Measurements from ENCODE around the gene OR6P1. TPM values are rescaled to one million over a fixed set of nuclear protein-coding genes. Genes with fewer than 3 reads are reported as not detected.

The OR6P1 gene
- not detected for total RNA-seq

- Histone ChIP-seq H3K27me3 (no peaks in the 10 kb centered on the region), H3K4me3 (no peak within 1 kb of the TSS), H3K4me1 (no peaks in the 10 kb centered on the region), H3K27ac (no peak within 1 kb of the TSS), H3K9me3 (no peaks in the 10 kb centered on the region), H3K36me3 (no peaks in the 10 kb centered on the region)
- intact Hi-C loops (cut with DNase I; ENCODE audit: low total_unique reads) (no loop called here), in situ Hi-C loops (cut with MboI; ENCODE audit: low pct_ligation_motif_present in 1 of 4, low pct_unique_long_range_greater_than_20kb in 1 of 4, low sequenced_read_pairs in 3 of 4) (no loop called here)
- DNase-seq = no peak
- TF ChIP-seq, protein P1, sequence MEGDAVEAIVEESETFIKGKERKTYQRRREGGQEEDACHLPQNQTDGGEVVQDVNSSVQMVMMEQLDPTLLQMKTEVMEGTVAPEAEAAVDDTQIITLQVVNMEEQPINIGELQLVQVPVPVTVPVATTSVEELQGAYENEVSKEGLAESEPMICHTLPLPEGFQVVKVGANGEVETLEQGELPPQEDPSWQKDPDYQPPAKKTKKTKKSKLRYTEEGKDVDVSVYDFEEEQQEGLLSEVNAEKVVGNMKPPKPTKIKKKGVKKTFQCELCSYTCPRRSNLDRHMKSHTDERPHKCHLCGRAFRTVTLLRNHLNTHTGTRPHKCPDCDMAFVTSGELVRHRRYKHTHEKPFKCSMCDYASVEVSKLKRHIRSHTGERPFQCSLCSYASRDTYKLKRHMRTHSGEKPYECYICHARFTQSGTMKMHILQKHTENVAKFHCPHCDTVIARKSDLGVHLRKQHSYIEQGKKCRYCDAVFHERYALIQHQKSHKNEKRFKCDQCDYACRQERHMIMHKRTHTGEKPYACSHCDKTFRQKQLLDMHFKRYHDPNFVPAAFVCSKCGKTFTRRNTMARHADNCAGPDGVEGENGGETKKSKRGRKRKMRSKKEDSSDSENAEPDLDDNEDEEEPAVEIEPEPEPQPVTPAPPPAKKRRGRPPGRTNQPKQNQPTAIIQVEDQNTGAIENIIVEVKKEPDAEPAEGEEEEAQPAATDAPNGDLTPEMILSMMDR (IDR thresholded peaks at IDR 0.05) = no peak
- no peak for TF ChIP-seq EP300 (IDR thresholded peaks at IDR 0.05; ENCODE audit: low read depth)
- no peak for TF ChIP-seq POLR2A (IDR thresholded peaks at IDR 0.05)
- TF ChIP-seq POLR2AphosphoS5 (IDR thresholded peaks at IDR 0.05) = no peak
- WGBS, 2 donors (ENCODE audit: low coverage in 1 of 2) = 70 to 92% methylated on average over 2 to 3 of the region's 3 CpGs
These were observed at the start of gene OR6P1 for GRCh38 chr1:158570480-158570879. Gene OR6P1 (minus strand): TSS chr1:158570580. CDS start chr1:158563604, 6,976 bp downstream.

DNA sequence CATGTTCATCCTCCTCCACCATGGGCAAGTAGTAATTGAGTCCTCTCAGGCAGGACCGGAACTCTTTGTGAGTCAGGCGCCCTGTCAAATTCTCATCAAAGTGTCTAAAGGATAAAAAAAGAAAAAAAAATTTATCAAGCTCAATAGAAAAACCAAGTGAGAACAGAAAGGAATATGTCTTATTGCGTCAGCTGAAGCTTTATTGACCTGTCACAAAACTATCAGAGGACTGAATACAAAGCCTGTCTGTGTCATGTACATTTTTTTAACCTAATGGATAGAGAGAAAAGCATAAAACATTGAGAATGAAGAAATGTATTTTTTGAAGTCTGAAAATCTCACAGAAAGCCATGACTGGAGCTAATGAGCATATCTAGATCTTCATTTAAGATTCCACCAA, 43.4 kb upstream of the OR6P1 start:
- H3K4me1 ChIP-seq = no peaks in the 10 kb centered on the region
- in situ Hi-C loops (cut with MboI; ENCODE audit: low pct_ligation_motif_present in 1 of 4, low pct_unique_long_range_greater_than_20kb in 1 of 4, low sequenced_read_pairs in 3 of 4) = no loop called here
- no peaks in the 10 kb centered on the region for H3K36me3 ChIP-seq
- intact Hi-C loops (cut with DNase I; ENCODE audit: low total_unique reads) = no loop called here
- H3K27ac ChIP-seq = no peak overlapping the region
- WGBS, 2 donors (ENCODE audit: low coverage in 1 of 2) = 88 to 92% methylated on average over 3 of the region's 3 CpGs
- no peak for DNase-seq
- H3K27me3 ChIP-seq = no peaks in the 10 kb centered on the region
- TF ChIP-seq POLR2AphosphoS5 (IDR thresholded peaks at IDR 0.05) (no peak), POLR2A (IDR thresholded peaks at IDR 0.05) (no peak), EP300 (IDR thresholded peaks at IDR 0.05; ENCODE audit: low read depth) (no peak)
- TF ChIP-seq, protein P1 (IDR thresholded peaks at IDR 0.05) = no peak
- H3K9me3 ChIP-seq = no peaks in the 10 kb centered on the region
- H3K4me3 ChIP-seq = no peak overlapping the region

GRCh38 chr1:158611916-158612315, 41.5 kb upstream of the OR6P1 start:
- Histone ChIP-seq H3K4me1 (no peaks in the 10 kb centered on the region), H3K36me3 (no peaks in the 10 kb centered on the region), H3K4me3 (no peak overlapping the region), H3K27ac (no peak overlapping the region), H3K9me3 (no peaks in the 10 kb centered on the region), H3K27me3 (no peaks in the 10 kb centered on the region)
- no peak for DNase-seq
- 48 to 58% methylated on average over 3 of the region's 3 CpGs for WGBS, 2 donors (ENCODE audit: low coverage in 1 of 2)
- in situ Hi-C loops (cut with MboI; ENCODE audit: low pct_ligation_motif_present in 1 of 4, low pct_unique_long_range_greater_than_20kb in 1 of 4, low sequenced_read_pairs in 3 of 4) = no loop called here
- TF ChIP-seq EP300 (IDR thresholded peaks at IDR 0.05; ENCODE audit: low read depth) (no peak), POLR2A (IDR thresholded peaks at IDR 0.05) (no peak), POLR2AphosphoS5 (IDR thresholded peaks at IDR 0.05) (no peak)
- TF ChIP-seq, protein P1 (IDR thresholded peaks at IDR 0.05) = no peak
- intact Hi-C loops (cut with DNase I; ENCODE audit: low total_unique reads) = no loop called here

GRCh38 chr1:158607296-158607695, 36.9 kb upstream of the OR6P1 start:
- H3K9me3 ChIP-seq = no peaks in the 10 kb centered on the region
- no peak for DNase-seq
- no peaks in the 10 kb centered on the region for H3K4me1 ChIP-seq
- in situ Hi-C loops (cut with MboI; ENCODE audit: low pct_ligation_motif_present in 1 of 4, low pct_unique_long_range_greater_than_20kb in 1 of 4, low sequenced_read_pairs in 3 of 4) (no loop called here), intact Hi-C loops (cut with DNase I; ENCODE audit: low total_unique reads) (no loop called here)
- H3K27me3 ChIP-seq = no peaks in the 10 kb centered on the region
- 67 to 81% methylated on average over 1 of the region's 1 CpG for WGBS, 2 donors (ENCODE audit: low coverage in 1 of 2)
- TF ChIP-seq POLR2A (IDR thresholded peaks at IDR 0.05) (no peak), EP300 (IDR thresholded peaks at IDR 0.05; ENCODE audit: low read depth) (no peak), POLR2AphosphoS5 (IDR thresholded peaks at IDR 0.05) (no peak)
- TF ChIP-seq, protein P1 (IDR thresholded peaks at IDR 0.05) = no peak
- H3K4me3 ChIP-seq = no peak overlapping the region
- H3K27ac ChIP-seq = no peak overlapping the region
- no peaks in the 10 kb centered on the region for H3K36me3 ChIP-seq

Measured in transverse colon (tissue), 4 donors.